GM21528 (cell line): ENCODE results near the gene ERI3.

ENCODE experiments used
- ATAC-seq: cut with Tn5 transposase; IDR thresholded peaks from one replicate; pipeline ENCODE4 v1.9.1; 2021; ENCODE audit warnings: mild to moderate bottlenecking, moderate library complexity; ENCODE audit not compliant: unreplicated experiment, low FRiP score

The ERI3 gene

GRCh38 chr1:44318097-44319088 lies 36.7 kb downstream of the ERI3 start:
- ATAC-seq: no peak

- ATAC-seq: no peak
Observed at GRCh38 chr1:44316231-44316759, 38.8 kb downstream of the ERI3 start.

DNA sequence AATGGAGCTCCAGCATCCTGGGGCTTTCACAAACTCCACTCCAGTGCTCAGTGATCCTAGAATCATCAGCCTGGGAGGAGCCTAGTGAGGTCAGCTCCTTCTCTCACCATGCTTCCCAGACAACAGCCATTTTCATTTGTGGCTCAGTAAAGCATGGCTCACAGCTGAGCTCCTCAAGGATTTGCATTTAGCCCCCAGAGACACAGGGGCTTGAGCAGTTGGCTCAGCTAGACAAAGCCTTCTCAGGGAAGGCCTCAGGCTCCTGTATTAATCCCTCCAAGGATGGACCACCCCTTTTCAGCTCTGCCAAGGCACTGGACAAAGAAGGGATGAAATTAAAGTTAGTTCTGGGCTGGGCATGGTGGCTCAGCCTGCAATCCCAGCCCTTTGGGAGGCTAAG lies 39.5 kb downstream of the ERI3 start:
- ATAC-seq: no peak

DNA sequence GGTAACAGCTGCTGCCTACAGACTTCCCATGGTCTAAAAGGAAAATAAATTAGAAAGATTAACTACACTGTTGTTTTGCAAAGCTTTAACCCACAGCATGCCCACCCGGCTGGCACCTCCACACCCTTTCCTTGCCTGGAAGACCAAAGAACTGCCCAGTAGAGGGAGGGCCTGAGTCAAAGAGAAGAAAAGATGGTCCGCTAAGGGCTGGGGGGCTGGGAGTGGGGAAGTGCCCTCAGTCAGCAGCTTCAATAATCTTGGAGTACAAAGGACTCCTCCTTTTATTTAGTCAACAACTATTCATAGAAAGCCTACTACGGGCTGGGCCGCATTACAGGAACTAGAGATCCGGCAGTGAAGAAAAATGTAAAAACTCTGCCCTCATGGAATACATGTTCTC lies 40.6 kb downstream of the ERI3 start:
- no peak for ATAC-seq

DNA sequence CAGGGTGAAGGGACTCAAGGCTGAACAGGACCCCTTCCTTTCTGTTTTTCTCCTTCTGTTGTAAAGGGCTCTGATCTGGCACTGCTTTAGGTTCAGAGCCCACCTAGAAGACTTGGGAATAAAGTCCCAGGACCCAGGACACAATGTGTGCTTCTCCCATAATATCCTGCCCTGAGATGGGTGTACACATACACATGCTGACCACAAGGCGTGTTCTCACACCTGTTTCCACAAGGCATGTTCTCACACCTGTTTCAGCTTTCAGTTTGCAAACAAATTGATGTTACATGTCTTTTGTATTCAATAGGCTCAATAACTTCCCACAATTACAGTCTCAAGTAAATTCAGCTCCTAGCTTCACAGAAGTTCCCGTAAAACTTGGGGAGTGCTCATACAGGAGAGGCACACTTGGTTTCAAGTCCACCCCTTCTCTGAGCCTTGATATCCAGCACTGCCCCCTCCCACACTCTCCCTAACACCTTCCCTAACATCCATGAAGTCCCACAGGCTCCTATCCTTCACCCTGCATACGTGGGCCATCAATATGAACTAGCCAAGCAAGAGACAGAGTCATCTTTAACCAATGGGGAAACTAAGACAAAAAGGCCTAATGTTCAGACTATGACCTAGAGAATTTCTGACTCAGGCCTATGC lies 41.7 kb downstream of the ERI3 start:
- ATAC-seq: no peak

- no peak for ATAC-seq
Observed at GRCh38 chr1:44312399-44313196, 42.5 kb downstream of the ERI3 start.

- ATAC-seq: no peak
Observed at GRCh38 chr1:44310006-44310405, 45.1 kb downstream of the ERI3 start.

DNA sequence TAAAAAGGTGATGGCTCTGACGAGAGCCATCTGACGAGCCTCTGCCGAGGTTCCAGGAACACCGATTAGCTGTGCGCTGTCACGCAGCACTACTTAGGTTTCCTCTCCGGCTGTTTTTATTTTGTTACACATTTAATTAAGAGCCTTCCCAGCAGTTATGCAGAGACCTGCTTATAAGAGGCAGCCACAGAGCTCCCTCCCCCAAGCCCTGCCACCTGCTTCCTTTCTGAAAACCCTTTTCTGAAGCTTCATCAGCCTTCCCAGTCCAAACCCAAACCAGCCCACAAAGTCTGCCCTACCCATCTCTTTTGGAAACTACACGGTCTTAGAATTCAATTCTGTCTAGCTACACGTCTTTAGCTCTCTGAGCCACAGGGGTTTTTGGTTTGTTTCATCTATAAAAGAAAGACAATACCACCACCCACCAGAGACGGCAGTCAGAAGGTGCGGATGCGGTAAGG lies 49.1 kb downstream of the ERI3 start:
- ATAC-seq: no peak

- no peak for ATAC-seq
Observed at GRCh38 chr1:44303532-44303931, 51.5 kb downstream of the ERI3 start.

- ATAC-seq: no peak
Observed at GRCh38 chr1:44302541-44302940, 52.5 kb downstream of the ERI3 start.

GRCh38 chr1:44301442-44301841 lies 53.6 kb downstream of the ERI3 start:
- ATAC-seq: no peak

- ATAC-seq: no peak
Observed at GRCh38 chr1:44300852-44301251, 54.2 kb downstream of the ERI3 start.

- ATAC-seq: no peak
Observed at GRCh38 chr1:44297695-44298400, 57.2 kb downstream of the ERI3 start.

DNA sequence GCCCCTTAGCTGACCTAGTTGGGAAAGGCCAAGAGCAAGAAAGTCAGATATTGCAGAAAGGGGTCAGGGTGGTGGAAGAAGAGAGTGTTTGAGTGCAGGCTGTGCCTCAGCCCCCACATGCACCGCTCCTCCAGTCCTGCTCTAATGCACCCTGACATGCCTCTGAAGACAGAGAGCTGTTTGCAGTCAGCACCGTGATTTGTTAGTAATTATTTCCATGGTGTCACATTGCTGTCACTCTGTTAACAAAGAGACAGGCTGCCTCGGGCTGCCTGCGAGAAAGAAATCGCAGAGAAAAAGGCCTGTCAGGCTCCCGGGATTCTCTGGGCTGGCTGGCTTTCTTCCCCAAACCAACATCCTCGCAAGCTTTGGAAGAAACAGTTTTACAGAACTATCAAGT lies 58.3 kb downstream of the ERI3 start:
- no peak for ATAC-seq

- no peak for ATAC-seq
Observed at GRCh38 chr1:44296086-44296485, 59.0 kb downstream of the ERI3 start.

DNA sequence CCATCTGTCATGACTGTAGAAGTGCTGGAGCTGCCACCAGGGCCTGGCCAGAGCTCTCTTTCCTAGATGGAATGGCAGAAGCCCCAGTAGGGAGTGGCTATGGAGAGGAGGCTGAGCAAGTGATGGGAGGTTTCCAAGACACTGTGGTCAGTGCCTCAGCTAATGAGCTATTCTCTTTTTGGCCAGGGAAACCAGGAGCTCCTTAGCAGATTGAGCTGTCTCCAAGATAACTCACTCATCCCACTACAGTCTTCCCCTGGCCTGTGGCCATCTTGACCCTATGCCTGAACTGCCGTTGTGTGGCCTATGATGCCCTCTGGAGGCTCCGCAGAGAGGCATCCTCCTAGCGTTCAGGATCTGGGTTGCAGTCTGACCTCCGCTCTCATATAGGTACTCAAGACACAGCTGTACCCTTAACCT lies 60.5 kb downstream of the ERI3 start:
- no peak for ATAC-seq

- no peak for ATAC-seq
Observed at GRCh38 chr1:44293761-44294315, 61.2 kb downstream of the ERI3 start.

- no peak for ATAC-seq
Observed at GRCh38 chr1:44292651-44293050, 62.4 kb downstream of the ERI3 start.

GRCh38 chr1:44290250-44291094 lies 64.6 kb downstream of the ERI3 start:
- no peak for ATAC-seq
